ENCODE data around the gene PDZRN3.

DNA sequence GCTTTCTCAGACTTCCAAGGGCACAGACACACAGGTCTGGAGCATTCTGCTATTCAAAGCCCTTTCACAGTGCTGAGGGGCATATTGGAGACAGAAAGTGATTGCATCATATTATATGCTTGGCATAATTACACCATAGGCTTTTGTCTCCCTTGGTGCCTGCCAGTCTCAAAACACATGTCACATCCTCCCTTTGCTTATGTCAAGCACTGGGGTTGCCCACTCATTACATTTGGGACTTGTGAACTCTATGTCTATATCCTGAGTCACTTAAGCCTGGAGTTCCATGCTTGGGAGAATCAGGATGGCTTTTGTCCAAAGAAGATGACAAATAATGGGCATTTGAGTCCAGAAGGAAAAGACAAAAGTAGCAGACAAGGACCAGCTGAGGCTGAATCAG is 12.3 kb upstream of the PDZRN3 start:
- TF ChIP-seq, protein P1, sequence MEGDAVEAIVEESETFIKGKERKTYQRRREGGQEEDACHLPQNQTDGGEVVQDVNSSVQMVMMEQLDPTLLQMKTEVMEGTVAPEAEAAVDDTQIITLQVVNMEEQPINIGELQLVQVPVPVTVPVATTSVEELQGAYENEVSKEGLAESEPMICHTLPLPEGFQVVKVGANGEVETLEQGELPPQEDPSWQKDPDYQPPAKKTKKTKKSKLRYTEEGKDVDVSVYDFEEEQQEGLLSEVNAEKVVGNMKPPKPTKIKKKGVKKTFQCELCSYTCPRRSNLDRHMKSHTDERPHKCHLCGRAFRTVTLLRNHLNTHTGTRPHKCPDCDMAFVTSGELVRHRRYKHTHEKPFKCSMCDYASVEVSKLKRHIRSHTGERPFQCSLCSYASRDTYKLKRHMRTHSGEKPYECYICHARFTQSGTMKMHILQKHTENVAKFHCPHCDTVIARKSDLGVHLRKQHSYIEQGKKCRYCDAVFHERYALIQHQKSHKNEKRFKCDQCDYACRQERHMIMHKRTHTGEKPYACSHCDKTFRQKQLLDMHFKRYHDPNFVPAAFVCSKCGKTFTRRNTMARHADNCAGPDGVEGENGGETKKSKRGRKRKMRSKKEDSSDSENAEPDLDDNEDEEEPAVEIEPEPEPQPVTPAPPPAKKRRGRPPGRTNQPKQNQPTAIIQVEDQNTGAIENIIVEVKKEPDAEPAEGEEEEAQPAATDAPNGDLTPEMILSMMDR (IDR thresholded peaks at IDR 0.05; ENCODE audit: insufficient read depth, low read length) = no peak
- TF ChIP-seq REST (IDR thresholded peaks at IDR 0.05; ENCODE audit: insufficient replicate concordance, low read depth) (no peak), GABPA (IDR thresholded peaks at IDR 0.05; ENCODE audit: low read depth) (no peak)
